ENCODE results near the gene SLC39A3. TPM values are rescaled to one million over a fixed set of nuclear protein-coding genes. Genes with fewer than 3 reads are reported as not detected.

SLC39A3 gene
- total and polyA plus RNA-seq, 10 of the 15 experiments (the other 5 are each of a cell fraction or from before 2014, with no cell fraction given): 0.63 to 67.1 (median 51.2) TPM

- peaks cover 3 to 4% of the 10 kb centered on the region in 2 experiments; a peak in 1 of 4 replicates for H3K27me3 ChIP-seq (replicated peaks in 1 of 2; ENCODE audit: control insufficient read depth in 2 of 2, insufficient read depth in 2 of 2, low read length in 1 of 2)
- in situ Hi-C loops (cut with MboI): no loop called here
- H3K9ac ChIP-seq (ENCODE audit: control insufficient read depth, insufficient read depth, low read length): no peak overlapping the region
- H3K4me1 ChIP-seq (ENCODE audit: control insufficient read depth, insufficient read depth, low read length): no peaks in the 10 kb centered on the region
- ChIA-PET SMC1A (ENCODE audit: uncharacterized antibody, unreplicated experiment) (interaction anchor here (1.0 kb wide), 1 partner anchor 11 kb away, joined by 3 read pairs; no protein-coding TSS in a partner anchor), POLR2A (no interaction called here), CTCF (no interaction called here), RAD21 (ENCODE audit: unreplicated experiment) (no interaction called here)
- DNase-seq (ENCODE audit: low read depth, low spot score) (no peak), FAIRE-seq (no peak), ATAC-seq (no peak)
- H3K36me3 ChIP-seq (ENCODE audit: control insufficient read depth in 2 of 2, insufficient read depth in 2 of 2, low read length in 1 of 2): no peaks in the 10 kb centered on the region
- intact Hi-C loops (cut with micrococcal nuclease; ENCODE audit: unreplicated experiment): no loop called here
- H3K79me2 ChIP-seq (ENCODE audit: control insufficient read depth, insufficient read depth, low read length): no peaks in the 10 kb centered on the region
- H3K27ac ChIP-seq (ENCODE audit: control insufficient read depth, insufficient read depth): no peak overlapping the region
- no peak for TF ChIP-seq EP300 (IDR thresholded peaks at IDR 0.05; ENCODE audit: borderline replicate concordance in 1 of 2, control insufficient read depth in 1 of 2, low read depth in 2 of 2, low read length in 2 of 2)
- peaks cover 7% of the 10 kb centered on the region; the same call in 1 of the 3 replicates for H3K9me3 ChIP-seq (replicated peaks; ENCODE audit: control insufficient read depth, insufficient read depth, low read length)
- no peak overlapping the region for H2AFZ ChIP-seq (ENCODE audit: control insufficient read depth, low read depth, low read length)
- H4K20me1 ChIP-seq (ENCODE audit: control insufficient read depth, insufficient read depth): no peaks in the 10 kb centered on the region
- no peak overlapping the region for H3K4me2 ChIP-seq (ENCODE audit: control insufficient read depth, insufficient read depth)
- no TSS peak for BruUV-seq (replicated peaks)
- 71% methylated on average over 46 of the region's 52 CpGs for WGBS (ENCODE audit: insufficient coverage, insufficient replicate concordance, low lambda C conversion rate, missing lambda C conversion rate)
- no peak overlapping the region for H3K4me3 ChIP-seq
These were observed 21.9 kb downstream of the SLC39A3 start for GRCh38 chr19:2717638-2718541.

- H3K27ac ChIP-seq (ENCODE audit: control insufficient read depth, insufficient read depth): no peak overlapping the region
- no peak for FAIRE-seq
- no peak overlapping the region for H2AFZ ChIP-seq (ENCODE audit: control insufficient read depth, low read depth, low read length)
- H3K9me3 ChIP-seq (replicated peaks; ENCODE audit: control insufficient read depth, insufficient read depth, low read length): peaks cover 7% of the 10 kb centered on the region; the same call in 1 of the 3 replicates
- in situ Hi-C loops (cut with MboI) (no loop called here), intact Hi-C loops (cut with micrococcal nuclease; ENCODE audit: unreplicated experiment) (no loop called here)
- DNase-seq (ENCODE audit: low read depth, low spot score): no peak
- no peaks in the 10 kb centered on the region for H4K20me1 ChIP-seq (ENCODE audit: control insufficient read depth, insufficient read depth)
- H3K9ac ChIP-seq (ENCODE audit: control insufficient read depth, insufficient read depth, low read length): no peak overlapping the region
- H3K27me3 ChIP-seq (replicated peaks in 1 of 2; ENCODE audit: control insufficient read depth in 2 of 2, insufficient read depth in 2 of 2, low read length in 1 of 2): peaks cover 1 to 3% of the 10 kb centered on the region in 2 experiments; a peak in 1 of 4 replicates
- no peaks in the 10 kb centered on the region for H3K36me3 ChIP-seq (ENCODE audit: control insufficient read depth in 2 of 2, insufficient read depth in 2 of 2, low read length in 1 of 2)
- ChIA-PET CTCF (no interaction called here), RAD21 (ENCODE audit: unreplicated experiment) (no interaction called here), SMC1A (ENCODE audit: uncharacterized antibody, unreplicated experiment) (interaction anchor here (1.0 kb wide), 1 partner anchor 10 kb away, joined by 3 read pairs; no protein-coding TSS in a partner anchor), POLR2A (no interaction called here)
- no peak overlapping the region for H3K4me3 ChIP-seq
- ATAC-seq: no peak
- H3K4me1 ChIP-seq (ENCODE audit: control insufficient read depth, insufficient read depth, low read length): no peaks in the 10 kb centered on the region
- WGBS (ENCODE audit: insufficient coverage, insufficient replicate concordance, low lambda C conversion rate, missing lambda C conversion rate): 85% methylated on average over 35 of the region's 51 CpGs
- H3K79me2 ChIP-seq (ENCODE audit: control insufficient read depth, insufficient read depth, low read length): no peaks in the 10 kb centered on the region
- BruUV-seq (replicated peaks): no TSS peak
- no peak overlapping the region for H3K4me2 ChIP-seq (ENCODE audit: control insufficient read depth, insufficient read depth)
- TF ChIP-seq RAD21 (IDR thresholded peaks at IDR 0.05; ENCODE audit: insufficient read depth, low read depth, low read length): no peak
- TF ChIP-seq SIX5 (IDR thresholded peaks at IDR 0.05; ENCODE audit: low read depth, low read length, severe bottlenecking): no peak
- TF ChIP-seq JUND (IDR thresholded peaks at IDR 0.05; ENCODE audit: low read depth, low read length): no peak
- TF ChIP-seq ATF2 (IDR thresholded peaks at IDR 0.05; ENCODE audit: low read length): no peak
- TF ChIP-seq SREBF1 (IDR thresholded peaks at IDR 0.05; ENCODE audit: low read length): no peak
- TF ChIP-seq MYC (IDR thresholded peaks at IDR 0.05; ENCODE audit: insufficient read depth, insufficient read length, insufficient replicate concordance, low read length, severe bottlenecking): no peak
- TF ChIP-seq E4F1 (IDR thresholded peaks at IDR 0.05; ENCODE audit: borderline replicate concordance, partially characterized antibody): no peak
These were observed 22.8 kb downstream of the SLC39A3 start for GRCh38 chr19:2716722-2717637.

Measured in GM12878 (cell line).